WI38 (cell line): ENCODE data around the gene TMEM125.

Experiments
- H3K4me3 ChIP-seq: 2 replicates; pipeline ENCODE4 v1.5.1; 2011; ENCODE audit warnings: low read depth, mild to moderate bottlenecking, control low read depth, low read length
- TF ChIP-seq, protein P1 (sequence below): IDR thresholded peaks from 2 replicates; pipeline ENCODE4 v1.5.1; 2012; ENCODE audit warnings: low read depth, mild to moderate bottlenecking, control low read depth, low read length

Gene TMEM125

DNA sequence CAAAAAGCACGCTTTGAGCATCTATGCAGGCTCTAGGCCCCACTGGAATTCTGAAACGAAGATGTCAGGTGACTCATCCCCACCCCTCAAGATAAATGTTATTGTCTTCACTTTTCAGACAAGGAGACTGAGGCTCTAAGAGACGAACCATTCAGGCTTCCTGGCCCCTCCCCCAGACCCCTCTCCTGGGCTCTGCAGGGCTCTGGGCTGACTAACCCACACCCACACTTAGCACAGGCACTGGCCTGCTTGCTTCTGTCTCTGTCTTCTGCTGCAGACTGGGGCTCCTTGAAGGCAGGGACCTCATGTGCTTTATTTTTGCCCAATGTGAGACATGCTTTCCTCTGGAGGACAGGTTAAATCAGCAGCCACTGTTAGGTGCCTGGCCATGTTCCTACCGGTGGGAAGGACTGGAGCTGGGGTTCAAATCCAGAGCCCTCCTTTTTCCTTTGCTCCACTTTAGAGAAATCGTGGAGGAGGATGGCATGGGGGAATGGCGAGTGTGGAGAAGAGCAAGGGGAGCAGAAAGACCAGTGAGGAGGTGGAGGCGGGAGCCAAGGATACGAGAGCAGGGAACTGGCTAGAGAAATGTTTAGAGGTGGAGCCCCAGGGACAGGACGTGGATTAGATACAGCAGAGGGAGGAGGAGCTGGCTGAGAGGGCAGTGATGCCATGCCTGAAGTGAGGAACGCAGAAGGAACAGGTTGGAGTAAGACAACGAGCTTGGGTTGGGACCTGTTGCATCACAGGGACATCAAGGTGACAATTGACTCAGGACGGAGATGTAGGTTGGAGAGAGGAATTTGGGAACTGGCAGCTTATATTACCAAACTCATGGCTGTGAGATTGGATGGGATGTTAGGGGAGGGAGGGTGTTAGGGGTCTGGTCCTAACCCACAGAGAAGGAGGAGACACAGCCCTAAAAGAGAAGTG lies 1.7 kb downstream of the TMEM125 start:
- H3K4me3 ChIP-seq: no peak overlapping the region
- TF ChIP-seq, protein P1, sequence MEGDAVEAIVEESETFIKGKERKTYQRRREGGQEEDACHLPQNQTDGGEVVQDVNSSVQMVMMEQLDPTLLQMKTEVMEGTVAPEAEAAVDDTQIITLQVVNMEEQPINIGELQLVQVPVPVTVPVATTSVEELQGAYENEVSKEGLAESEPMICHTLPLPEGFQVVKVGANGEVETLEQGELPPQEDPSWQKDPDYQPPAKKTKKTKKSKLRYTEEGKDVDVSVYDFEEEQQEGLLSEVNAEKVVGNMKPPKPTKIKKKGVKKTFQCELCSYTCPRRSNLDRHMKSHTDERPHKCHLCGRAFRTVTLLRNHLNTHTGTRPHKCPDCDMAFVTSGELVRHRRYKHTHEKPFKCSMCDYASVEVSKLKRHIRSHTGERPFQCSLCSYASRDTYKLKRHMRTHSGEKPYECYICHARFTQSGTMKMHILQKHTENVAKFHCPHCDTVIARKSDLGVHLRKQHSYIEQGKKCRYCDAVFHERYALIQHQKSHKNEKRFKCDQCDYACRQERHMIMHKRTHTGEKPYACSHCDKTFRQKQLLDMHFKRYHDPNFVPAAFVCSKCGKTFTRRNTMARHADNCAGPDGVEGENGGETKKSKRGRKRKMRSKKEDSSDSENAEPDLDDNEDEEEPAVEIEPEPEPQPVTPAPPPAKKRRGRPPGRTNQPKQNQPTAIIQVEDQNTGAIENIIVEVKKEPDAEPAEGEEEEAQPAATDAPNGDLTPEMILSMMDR: no peak

DNA sequence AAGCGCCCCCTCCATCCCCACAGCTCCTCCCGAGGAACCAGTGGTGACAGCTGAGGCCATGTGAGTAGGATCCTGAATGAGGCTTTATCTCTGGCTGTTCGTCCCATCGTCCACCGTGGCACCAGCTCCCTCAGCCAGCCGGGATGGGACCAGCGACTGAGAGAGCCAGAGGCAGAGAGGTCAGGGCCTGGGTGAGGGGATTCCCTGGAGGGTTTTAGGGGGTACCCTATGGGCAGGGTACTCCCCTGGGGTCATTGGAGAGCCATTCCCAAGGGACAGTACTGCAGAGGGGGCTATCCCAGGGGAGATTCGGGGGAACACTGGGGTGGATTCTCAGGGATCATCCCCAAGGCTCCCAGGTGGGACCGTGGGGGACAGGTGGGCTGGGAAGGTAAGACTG lies 2.4 kb downstream of the TMEM125 start:
- TF ChIP-seq, protein P1: no peak
- H3K4me3 ChIP-seq: no peak overlapping the region

DNA sequence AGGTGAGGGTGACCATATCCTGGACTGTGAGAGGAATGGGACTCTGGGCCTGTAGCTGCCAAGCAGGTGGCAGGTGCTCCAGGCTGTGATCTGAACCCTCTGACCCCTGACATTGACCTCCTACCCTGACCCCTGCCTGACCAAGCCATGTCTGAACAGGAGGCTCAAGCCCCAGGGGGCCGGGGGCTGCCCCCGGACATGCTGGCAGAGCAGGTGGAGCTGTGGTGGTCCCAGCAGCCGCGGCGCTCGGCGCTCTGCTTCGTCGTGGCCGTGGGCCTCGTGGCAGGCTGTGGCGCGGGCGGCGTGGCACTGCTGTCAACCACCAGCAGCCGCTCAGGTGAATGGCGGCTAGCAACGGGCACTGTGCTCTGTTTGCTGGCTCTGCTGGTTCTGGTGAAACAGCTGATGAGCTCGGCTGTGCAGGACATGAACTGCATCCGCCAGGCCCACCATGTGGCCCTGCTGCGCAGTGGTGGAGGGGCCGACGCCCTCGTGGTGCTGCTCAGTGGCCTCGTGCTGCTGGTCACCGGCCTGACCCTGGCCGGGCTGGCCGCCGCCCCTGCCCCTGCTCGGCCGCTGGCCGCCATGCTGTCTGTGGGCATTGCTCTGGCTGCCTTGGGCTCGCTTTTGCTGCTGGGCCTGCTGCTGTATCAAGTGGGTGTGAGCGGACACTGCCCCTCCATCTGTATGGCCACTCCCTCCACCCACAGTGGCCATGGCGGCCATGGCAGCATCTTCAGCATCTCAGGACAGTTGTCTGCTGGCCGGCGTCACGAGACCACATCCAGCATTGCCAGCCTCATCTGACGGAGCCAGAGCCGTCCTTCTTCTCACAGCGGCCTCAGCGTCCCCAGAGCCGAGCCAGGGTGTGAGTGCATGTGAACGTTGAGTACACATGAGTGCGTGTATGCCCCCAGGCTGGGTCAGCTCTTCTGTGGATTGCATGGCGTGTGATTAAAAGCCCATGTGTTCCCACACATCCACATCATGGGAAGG lies 3.1 kb downstream of the TMEM125 start:
- no peak overlapping the region for H3K4me3 ChIP-seq
- TF ChIP-seq, protein P1: no peak

DNA sequence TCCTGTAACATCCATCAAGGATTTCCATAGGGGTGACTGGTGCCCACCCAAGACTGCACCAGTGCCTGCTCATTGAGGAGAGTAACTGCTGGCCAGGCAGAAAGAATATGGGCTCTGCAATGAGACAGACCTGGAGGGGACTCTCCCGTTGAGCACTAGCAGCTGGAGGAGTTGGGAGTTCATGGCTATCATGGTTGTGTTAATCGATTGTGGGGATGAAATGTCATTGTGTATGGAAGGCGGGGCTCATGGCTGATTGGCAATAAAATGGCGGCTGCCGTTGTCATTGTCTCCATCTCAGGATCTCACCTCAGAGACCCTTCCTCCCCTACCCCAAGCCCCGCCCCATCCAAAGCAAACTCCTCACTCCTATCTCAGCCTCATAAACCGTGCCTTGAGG lies 3.9 kb downstream of the TMEM125 start:
- no peak overlapping the region for H3K4me3 ChIP-seq

DNA sequence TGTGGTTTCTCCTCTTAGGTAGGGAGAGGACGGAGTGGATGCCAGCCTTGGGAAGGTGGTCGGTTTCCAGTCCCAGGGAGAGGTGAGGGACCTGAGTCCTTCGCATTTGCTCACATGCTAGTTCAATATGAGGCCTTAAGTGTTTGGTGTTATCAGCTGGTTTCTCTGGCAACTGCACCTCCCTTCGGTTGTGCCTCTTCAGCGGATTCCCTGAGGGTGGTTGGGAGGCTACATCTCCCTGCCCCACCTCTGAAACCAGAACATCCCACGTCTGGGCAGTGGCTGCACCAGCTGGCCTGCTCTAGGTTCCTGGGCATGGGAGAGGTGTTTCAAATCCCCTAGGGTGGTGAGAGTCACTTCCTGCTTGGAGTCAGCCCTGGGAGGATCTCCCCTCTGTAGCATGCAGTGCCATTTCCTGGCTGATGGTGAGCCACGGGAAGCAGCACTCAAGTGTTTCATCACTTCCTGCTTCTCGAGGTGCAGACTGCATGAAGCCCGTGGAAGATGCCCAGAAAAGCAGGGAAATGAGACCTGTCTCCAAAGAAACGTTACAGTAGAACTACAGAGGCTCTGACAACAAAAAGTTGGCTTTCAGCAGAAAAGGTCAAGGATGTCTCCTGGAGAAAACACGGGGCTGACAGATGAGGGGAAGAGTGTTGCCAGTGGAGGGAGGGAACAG lies 4.5 kb downstream of the TMEM125 start:
- no peak overlapping the region for H3K4me3 ChIP-seq
- TF ChIP-seq, protein P1: no peak

More for the DNA sequence above, 3.9 kb downstream of the TMEM125 start:
- TF ChIP-seq, protein P1: no peak

DNA sequence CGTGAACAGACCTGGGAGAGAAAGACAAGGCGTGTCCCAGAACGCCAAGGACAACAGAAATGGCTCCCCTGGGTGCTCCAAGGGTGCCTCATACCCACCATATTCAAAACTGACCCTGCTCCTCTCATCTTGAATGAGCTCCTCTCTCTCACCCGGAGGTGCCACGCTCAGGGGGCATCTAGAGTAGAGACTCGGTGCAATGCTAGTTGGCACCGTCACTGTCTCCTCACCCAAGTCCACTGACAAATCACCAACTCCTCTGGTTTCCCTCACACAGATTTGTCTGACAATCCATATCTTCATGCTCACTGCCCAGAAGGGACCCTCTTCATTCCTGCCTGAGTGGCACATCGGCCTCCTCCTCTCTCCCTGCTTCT lies 5.0 kb downstream of the TMEM125 start:
- no peak overlapping the region for H3K4me3 ChIP-seq
- TF ChIP-seq, protein P1: no peak
